Stimulated activated effector memory CD8-positive, alpha-beta T cell treated with anti-CD3 and anti-CD28 coated beads, Interleukin-12 subunit alpha, Interleukin-12 subunit beta, amount 100 ng/mL, for 72 hours (primary cell): ENCODE results near the gene ING3.
"Not testable (repeated sequence)": the region's sequence is repeated elsewhere in the genome, so short reads cannot be mapped to it uniquely, and the experiment has no call there.

Experiments used
- ATAC-seq: fragments of 150-1000 bp; cut with Tn5 transposase; 2 replicates; pipeline ENCODE4 v1.10.0; 2021
- DNase-seq, 2 donors: peaks; one replicate each; pipeline ENCODE4 v3.0.0; 2021 to 2022; ENCODE audit warnings: low spot score in 2 of 2
- H3K27ac Mint-ChIP-seq: one replicate; pipeline ENCODE4 v1.8.0; 2022; ENCODE audit warnings: mild to moderate bottlenecking, mixed read lengths
- H3K36me3 Mint-ChIP-seq: one replicate; pipeline ENCODE4 v1.8.0; 2022; ENCODE audit warnings: mild to moderate bottlenecking, mixed read lengths
- H3K4me1 Mint-ChIP-seq: one replicate; pipeline ENCODE4 v1.8.0; 2022; ENCODE audit warnings: mixed read lengths
- H3K4me3 Mint-ChIP-seq: one replicate; pipeline ENCODE4 v1.8.0; 2022; ENCODE audit warnings: mild to moderate bottlenecking, mixed read lengths
- H3K9me3 Mint-ChIP-seq: one replicate; pipeline ENCODE4 v1.8.0; 2022; ENCODE audit warnings: mixed read lengths

The ING3 gene

DNA sequence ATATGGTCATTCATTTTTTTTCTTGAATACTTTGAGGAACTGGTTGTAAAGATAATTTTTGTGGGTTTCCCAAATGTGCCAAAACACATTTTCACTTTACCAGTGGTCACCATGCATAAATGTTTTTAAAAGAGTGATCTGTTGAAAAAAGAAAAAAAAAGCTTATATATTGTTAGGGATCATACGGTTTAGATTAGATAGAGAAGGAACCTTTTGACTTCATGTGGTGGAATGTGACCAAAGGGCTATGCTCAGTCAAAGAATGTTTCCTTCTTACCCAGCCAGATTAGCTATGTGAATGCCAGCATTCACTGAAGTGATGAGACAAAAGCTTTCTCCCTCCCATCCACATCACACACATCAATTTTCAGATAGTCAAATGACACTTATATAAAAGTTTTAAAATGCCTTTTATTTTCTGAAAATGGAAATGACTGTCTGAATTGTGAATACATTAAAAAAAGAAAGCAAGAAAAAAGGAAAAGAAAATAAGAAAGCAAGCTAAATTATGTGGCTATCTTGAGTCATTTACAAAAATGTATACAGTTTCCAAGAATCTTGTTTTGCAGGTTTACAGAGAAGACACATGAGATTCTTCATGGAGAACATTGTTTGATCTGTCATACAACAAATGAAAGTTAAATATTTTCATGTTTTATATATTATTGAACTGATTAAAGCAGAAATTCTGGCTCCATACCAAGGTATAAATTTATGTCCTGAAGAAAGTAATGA is 29.4 kb downstream of the ING3 start:
- ATAC-seq (peak; percentile 74), DNase-seq (no peak)
- Mint-ChIP-seq H3K9me3 (no peaks in the 10 kb centered on the region), H3K4me3 (no peak overlapping the region), H3K27ac (peak overlapping the region; percentile 43), H3K36me3 (peaks cover 17% of the 10 kb centered on the region), H3K4me1 (peaks cover 12% of the 10 kb centered on the region)

DNA sequence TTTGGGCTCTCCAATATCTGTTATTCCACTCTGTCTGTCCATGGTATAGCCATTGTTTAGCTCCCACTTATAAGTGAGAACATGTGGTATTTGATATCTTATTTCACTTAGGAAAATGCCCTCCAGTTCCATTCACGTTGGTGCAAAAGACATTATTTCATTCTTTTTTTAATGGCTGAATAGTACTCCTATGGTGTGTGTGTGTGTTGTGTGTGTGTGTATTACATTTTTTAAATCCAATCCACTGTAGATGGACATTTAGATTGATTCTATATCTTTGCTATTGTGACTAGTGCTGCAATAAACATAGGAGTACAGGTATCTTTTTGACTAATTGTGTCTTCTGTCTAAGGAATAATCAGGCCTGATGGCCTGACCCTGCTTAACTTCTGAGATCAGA is 30.5 kb downstream of the ING3 start:
- no peaks in the 10 kb centered on the region for H3K9me3 Mint-ChIP-seq
- no peak overlapping the region for H3K4me3 Mint-ChIP-seq
- DNase-seq (no peak), ATAC-seq (no peak)
- H3K4me1 Mint-ChIP-seq, result peaks cover 12% of the 10 kb centered on the region
- H3K36me3 Mint-ChIP-seq, result peaks cover 7% of the 10 kb centered on the region
- H3K27ac Mint-ChIP-seq, result no peak overlapping the region

DNA sequence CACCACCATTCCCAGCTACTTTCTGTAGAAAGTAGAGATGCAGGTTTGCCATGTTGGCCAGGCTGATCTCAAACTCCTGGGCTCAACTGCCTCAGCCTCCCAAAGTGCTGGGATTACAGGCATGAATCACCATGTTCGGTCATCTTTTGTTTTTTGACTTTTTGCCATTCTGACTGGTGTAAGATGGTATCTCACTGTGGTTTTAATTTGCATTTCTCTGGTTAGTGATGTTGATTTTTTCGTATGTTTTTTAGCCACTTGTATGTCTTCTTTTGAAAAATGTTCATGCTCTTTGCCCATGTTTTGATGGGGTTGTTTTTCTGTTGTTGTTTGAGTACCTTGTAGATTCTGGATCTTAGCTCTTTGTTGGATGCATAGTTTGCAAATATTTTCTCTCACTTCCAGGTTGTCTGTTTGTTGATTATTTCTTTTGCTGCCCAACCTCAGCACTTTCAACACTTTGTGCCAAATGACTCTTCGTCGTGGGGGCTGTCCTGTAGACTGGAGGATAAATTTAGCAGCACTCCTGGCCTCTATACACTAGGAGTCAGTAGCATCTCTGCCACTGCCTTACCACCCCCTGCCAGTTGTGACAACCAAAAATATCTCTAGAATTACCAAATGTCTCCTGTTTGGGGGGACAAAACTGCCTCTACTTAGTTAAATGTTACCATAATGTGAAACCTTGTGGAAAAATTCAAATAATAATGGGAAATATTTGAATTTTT is 31.5 kb downstream of the ING3 start:
- Mint-ChIP-seq H3K9me3 (no peaks in the 10 kb centered on the region), H3K4me3 (no peak overlapping the region), H3K4me1 (peaks cover 12% of the 10 kb centered on the region), H3K27ac (peak overlapping the region; percentile 35), H3K36me3 (no peaks in the 10 kb centered on the region)
- no peak for DNase-seq
- peak; percentile 88 for ATAC-seq

DNA sequence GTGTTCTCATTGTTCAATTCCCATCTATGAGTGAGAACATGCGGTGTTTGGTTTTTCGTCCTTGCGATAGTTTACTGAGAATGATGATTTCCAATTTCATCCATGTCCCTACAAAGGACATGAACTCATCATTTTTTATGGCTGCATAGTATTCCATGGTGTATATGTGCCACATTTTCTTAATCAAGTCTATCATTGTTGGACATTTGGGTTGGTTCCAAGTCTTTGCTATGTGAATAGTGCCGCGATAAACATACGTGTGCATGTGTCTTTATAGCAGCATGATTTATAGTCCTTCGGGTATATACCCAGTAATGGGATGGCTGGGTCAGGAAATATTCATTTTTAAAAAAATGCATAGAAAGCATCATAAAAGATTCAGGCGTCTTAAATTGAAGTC is 33.0 kb downstream of the ING3 start:
- not testable (repeated sequence) for H3K4me3 Mint-ChIP-seq, H3K36me3 Mint-ChIP-seq, H3K9me3 Mint-ChIP-seq, DNase-seq, H3K27ac Mint-ChIP-seq, ATAC-seq
- peaks cover 15% of the 10 kb centered on the region for H3K4me1 Mint-ChIP-seq

DNA sequence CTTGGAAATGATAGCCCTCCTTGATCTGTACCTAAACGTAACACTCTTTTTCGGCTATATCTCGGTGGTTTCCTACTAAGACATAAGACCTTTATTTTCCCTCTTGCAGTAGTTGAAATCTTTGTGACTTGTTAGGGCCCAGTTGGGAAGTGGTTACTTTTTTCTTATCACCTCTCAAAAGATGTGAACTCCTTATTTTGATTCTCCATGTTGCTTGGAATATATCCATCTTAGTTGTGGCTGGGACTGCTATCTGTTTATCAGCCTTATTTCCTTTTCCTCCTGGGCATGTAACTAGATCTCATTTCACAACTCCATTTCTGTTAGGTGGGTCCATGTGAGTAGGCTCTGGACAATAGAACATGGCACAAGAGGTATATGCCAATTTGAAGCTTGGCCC is 33.8 kb downstream of the ING3 start:
- H3K9me3 Mint-ChIP-seq, result no peaks in the 10 kb centered on the region
- peaks cover 20% of the 10 kb centered on the region for H3K4me1 Mint-ChIP-seq
- no peak for ATAC-seq

DNA sequence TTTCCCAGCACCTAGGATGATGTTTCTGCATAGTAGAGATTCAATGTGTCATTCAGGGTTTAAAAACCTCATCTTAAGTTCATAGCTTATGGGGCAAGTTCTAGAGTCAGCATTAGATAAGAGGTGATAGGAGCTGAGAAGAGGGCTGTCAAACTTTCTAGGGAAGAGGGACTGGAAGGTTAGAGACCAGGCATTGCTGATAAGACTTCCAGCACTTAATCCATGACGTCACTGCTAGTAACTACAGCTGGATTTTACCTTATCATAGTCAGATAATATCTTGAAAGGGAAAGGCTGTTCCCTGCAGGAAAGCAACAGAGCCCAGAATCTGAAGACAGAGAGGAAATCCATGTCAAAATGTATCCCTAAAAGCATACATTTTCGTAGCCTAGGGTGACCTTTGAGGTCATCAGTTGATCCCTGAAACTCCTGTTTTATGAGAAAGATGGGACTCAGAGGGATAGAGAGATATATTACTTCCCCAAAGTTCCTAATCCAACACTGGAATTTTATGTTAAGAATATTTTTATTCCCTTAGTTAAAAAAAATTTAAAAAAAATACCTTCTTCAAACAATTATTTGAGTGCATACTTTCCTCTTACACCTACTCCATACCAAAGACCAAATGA is 34.7 kb downstream of the ING3 start:
- no peak overlapping the region for H3K27ac Mint-ChIP-seq
- H3K4me1 Mint-ChIP-seq, result peaks cover 20% of the 10 kb centered on the region
- no peaks in the 10 kb centered on the region for H3K36me3 Mint-ChIP-seq
- DNase-seq, result no peak
- no peak overlapping the region for H3K4me3 Mint-ChIP-seq
- ATAC-seq, result no peak
- H3K9me3 Mint-ChIP-seq, result no peaks in the 10 kb centered on the region

More for the DNA sequence above, 33.8 kb downstream of the ING3 start:
- DNase-seq, result no peak
- Mint-ChIP-seq H3K36me3 (no peaks in the 10 kb centered on the region), H3K27ac (no peak overlapping the region), H3K4me3 (no peak overlapping the region)

GRCh38 chr7:120985839-120986238 is 35.3 kb downstream of the ING3 start:
- peaks cover 20% of the 10 kb centered on the region for H3K4me1 Mint-ChIP-seq
- ATAC-seq, result no peak

GRCh38 chr7:120986650-120987049 is 36.1 kb downstream of the ING3 start:
- H3K4me3 Mint-ChIP-seq, result no peak overlapping the region
- H3K36me3 Mint-ChIP-seq, result no peaks in the 10 kb centered on the region
- H3K27ac Mint-ChIP-seq, result no peak overlapping the region
- ATAC-seq, result no peak
- H3K9me3 Mint-ChIP-seq, result no peaks in the 10 kb centered on the region
- H3K4me1 Mint-ChIP-seq, result peaks cover 16% of the 10 kb centered on the region
- no peak for DNase-seq

More at GRCh38 chr7:120985839-120986238, 35.3 kb downstream of the ING3 start:
- H3K27ac Mint-ChIP-seq, result no peak overlapping the region
- no peaks in the 10 kb centered on the region for H3K9me3 Mint-ChIP-seq
- H3K36me3 Mint-ChIP-seq, result no peaks in the 10 kb centered on the region
- no peak overlapping the region for H3K4me3 Mint-ChIP-seq
- no peak for DNase-seq

DNA sequence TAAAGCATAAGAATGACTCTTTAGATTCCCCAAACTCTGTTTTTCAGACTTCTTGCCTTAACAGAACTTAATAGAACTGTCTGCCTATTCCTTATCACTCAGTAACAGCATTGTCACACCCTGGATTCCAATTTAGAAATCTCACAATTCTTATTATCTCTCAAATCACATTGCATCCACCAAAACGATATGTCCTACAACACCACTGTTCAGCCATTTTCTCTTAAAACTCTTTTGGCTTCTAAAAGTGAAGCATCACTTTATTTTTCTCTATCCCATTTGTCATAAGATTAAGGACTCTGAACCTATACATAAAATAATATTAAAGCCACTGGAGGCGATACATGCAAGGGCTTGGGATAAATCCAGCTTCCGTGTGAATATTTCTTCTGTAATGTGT is 36.7 kb downstream of the ING3 start:
- ATAC-seq (no peak), DNase-seq (no peak)
- H3K36me3 Mint-ChIP-seq, result no peaks in the 10 kb centered on the region
- no peaks in the 10 kb centered on the region for H3K9me3 Mint-ChIP-seq
- H3K4me1 Mint-ChIP-seq, result peaks cover 10% of the 10 kb centered on the region
- no peak overlapping the region for H3K4me3 Mint-ChIP-seq
- H3K27ac Mint-ChIP-seq, result no peak overlapping the region

DNA sequence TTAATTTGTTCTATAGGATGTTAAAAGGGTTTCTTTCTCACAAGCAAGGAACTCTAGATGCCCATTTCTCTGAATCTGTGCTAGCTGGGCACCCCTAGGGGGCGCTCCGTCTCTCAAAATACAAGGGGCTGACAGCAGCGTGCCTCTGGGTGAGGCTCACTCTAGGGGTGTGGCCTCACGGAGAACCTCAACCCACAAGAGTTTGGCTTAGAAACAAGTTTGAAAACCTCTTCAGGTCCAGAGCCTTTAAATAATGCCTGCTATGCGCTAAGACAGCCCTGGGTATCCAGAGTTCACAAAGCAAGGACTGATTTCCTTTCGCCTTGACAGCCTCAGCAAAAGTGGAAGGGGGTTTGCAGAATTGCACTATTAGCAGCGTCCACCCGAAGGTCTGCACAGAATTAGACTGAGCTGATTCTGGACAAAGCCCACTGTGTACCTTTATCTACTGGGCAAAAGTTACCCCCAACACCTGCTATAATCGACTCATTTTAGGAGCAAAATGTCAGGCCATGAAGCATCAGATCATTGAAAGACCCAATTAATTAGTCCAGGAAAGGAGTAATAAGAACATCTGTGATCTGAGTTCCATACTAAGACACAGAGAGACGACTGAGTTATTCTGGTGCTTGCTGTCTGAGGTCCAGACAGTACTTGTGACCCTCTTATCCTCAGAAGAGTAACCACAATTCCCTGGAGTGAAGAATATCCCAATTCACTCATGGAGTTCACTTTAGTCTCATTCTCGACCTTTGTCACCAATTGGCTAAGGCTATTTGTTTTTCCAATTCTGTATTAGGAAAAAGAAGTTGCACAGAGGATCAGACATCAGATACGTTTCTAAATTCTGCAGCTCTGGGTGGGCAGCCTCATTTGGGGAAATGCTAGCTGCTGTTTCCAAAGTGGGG is 37.4 kb downstream of the ING3 start:
- ATAC-seq, result peak; percentile 96
- Mint-ChIP-seq H3K4me1 (peaks cover 9% of the 10 kb centered on the region), H3K4me3 (peak overlapping the region; percentile 67), H3K36me3 (no peaks in the 10 kb centered on the region), H3K27ac (no peak overlapping the region), H3K9me3 (no peaks in the 10 kb centered on the region)
- DNase-seq, result peak; percentile 71 to 86

DNA sequence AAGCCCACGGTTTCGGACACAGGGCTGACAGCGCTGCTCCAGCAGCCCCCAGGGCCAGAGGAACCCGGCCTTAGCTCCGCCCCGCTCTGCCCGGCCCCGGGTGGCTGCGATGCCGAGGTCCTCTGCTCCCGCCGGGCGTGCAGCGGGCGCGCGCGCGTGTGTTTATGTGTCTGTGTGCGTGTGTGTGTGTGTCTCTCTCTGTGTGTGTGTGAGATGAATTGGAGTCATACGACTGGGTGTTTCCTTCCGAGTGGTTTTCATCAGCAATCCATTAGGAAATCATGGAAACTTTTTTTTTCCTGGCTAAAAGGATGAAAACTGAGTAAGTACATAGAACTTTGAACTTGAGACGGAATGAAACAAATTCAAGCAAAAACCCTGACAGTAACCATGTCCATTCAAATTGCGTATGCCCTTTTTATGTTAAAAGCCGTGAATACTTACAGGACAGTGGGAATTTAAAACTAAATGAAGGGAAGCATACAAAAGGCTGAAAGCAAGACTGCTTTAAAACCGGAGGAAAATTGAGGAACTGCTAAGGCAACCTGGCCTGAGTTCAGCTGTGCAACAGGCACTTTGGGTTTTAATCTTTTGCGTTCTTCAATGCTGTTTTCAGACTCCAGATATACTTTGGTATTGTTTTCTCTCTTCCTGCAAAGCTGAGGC is 38.1 kb downstream of the ING3 start, which contains the start of gene CPED1:
TSS of gene CPED1 (plus strand) at position 121 of the 666 bp plus-strand sequence. CDS start 911 bp downstream, outside the sequence.
- peak within 1 kb of the TSS; percentile 67 for H3K4me3 Mint-ChIP-seq
- no peaks in the 10 kb centered on the region for H3K36me3 Mint-ChIP-seq
- H3K27ac Mint-ChIP-seq, result no peak within 1 kb of the TSS
- H3K9me3 Mint-ChIP-seq, result no peaks in the 10 kb centered on the region
- peak; percentile 81 for ATAC-seq
- peaks cover 9% of the 10 kb centered on the region for H3K4me1 Mint-ChIP-seq
- peak in 1 of 2 donors; percentile 54 for DNase-seq

DNA sequence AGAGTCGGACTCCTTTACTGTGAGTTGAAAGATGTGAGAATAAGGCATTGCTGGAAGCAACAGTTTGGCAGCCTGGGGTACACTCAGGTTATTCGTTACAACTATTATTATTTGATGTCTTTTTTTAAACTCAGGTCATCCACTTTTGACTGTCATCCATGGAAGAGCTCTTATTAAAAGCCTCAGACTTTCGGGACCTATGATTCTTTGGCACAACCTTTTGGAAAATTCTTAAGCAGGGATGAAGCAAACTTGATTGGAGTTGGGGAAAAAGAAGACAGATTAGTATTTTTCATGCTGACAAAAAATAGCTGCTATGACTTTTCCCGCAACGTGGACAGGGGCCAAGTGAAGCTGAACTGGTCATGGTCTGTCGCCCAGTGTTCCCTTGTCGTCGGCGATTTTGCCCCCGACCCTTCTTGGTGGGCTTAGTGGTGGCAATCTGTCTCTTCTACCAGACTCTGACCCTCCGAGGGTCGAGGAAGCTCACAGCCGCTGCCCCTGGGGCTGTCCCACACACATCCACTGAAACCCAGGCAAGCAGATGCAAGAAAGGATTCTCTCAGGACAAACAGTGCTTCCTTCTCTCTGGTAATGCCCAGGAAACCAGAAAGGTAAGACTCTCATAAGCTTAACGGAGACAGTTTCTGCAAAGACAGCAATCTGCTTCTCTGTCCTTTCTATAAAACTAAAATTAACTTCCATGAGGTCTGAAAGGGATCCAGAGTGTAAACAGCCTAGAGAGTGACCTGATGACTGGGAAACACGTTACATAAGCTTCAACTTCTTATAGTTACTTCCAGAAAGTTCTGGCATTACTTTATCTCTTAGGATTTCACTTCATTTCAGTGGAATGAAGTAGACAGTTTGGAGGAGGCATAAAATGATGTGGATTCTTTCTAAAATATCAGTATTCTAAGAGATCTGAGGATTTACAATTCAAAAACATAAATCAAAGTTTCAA is 39.0 kb downstream of the ING3 start:
- H3K27ac Mint-ChIP-seq, result no peak overlapping the region
- H3K4me1 Mint-ChIP-seq, result peaks cover 9% of the 10 kb centered on the region
- H3K9me3 Mint-ChIP-seq, result no peaks in the 10 kb centered on the region
- no peaks in the 10 kb centered on the region for H3K36me3 Mint-ChIP-seq
- peak overlapping the region; percentile 67 for H3K4me3 Mint-ChIP-seq
- ATAC-seq (no peak), DNase-seq (no peak)

DNA sequence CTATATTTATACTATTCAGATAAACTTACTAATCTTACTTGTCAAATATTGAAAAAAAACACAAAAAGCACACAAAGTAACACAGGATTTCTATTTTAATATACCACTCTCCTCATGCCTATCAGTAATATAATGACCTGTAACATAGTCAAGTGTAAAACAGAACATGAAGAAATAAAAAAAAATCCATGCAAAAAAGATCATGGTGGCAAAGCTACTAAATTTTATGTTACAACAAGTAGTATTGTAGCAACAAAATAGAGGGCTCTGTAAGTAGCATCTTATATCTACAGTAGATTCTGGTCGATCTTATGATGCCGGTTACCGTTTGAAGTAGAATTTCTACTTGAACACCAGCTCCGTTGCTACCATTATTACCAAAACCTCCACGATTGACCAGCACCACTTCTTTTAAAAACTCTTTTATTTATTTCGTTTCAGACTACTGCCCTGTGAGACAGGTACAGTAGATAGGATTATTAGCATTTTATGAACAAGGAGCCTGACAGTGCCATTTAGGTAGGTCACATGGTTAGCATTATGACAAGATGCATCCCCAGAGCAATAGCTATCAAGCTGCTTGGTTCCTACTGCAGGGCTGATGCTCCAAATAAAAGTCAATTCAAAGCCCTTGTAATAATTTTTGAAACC is 40.0 kb downstream of the ING3 start:
- DNase-seq, result no peak
- Mint-ChIP-seq H3K4me3 (no peak overlapping the region), H3K4me1 (peaks cover 10% of the 10 kb centered on the region), H3K36me3 (no peaks in the 10 kb centered on the region), H3K9me3 (no peaks in the 10 kb centered on the region), H3K27ac (no peak overlapping the region)
- ATAC-seq, result no peak
